GM18873 (cell line): ENCODE measurements around the gene GABRD.

ENCODE experiments used
- ATAC-seq: cut with Tn5 transposase; IDR thresholded peaks from one replicate; pipeline ENCODE4 v1.9.1; 2021; ENCODE audit warnings: mild to moderate bottlenecking, moderate library complexity, moderate number of reproducible peaks; ENCODE audit not compliant: unreplicated experiment, low FRiP score

GABRD gene

GRCh38 chr1:2050793-2051682 lies 31.9 kb downstream of the GABRD start:
- no peak for ATAC-seq

- ATAC-seq: no peak
These were observed 33.0 kb downstream of the GABRD start for GRCh38 chr1:2052054-2052679.

GRCh38 chr1:2052756-2053155 lies 33.6 kb downstream of the GABRD start:
- ATAC-seq: no peak

- ATAC-seq: no peak
These were observed 34.1 kb downstream of the GABRD start for GRCh38 chr1:2053217-2053616.

- no peak for ATAC-seq
These were observed 34.7 kb downstream of the GABRD start for GRCh38 chr1:2053784-2054376.

GRCh38 chr1:2054560-2054959 lies 35.4 kb downstream of the GABRD start:
- no peak for ATAC-seq

GRCh38 chr1:2055911-2056575 lies 36.9 kb downstream of the GABRD start:
- no peak for ATAC-seq

GRCh38 chr1:2056955-2057590 lies 37.9 kb downstream of the GABRD start:
- no peak for ATAC-seq

- ATAC-seq: no peak
These were observed 40.3 kb downstream of the GABRD start for GRCh38 chr1:2059290-2059953.

GRCh38 chr1:2060072-2060471 lies 40.9 kb downstream of the GABRD start:
- ATAC-seq: no peak

- ATAC-seq: no peak
These were observed 41.4 kb downstream of the GABRD start for GRCh38 chr1:2060535-2060934.

- ATAC-seq: no peak
These were observed 42.1 kb downstream of the GABRD start for GRCh38 chr1:2061065-2061778.

- ATAC-seq: no peak
These were observed 46.6 kb downstream of the GABRD start for GRCh38 chr1:2065699-2066098.

GRCh38 chr1:2067393-2067792 lies 48.2 kb downstream of the GABRD start:
- ATAC-seq: no peak

GRCh38 chr1:2067981-2068380 lies 48.8 kb downstream of the GABRD start:
- no peak for ATAC-seq

- ATAC-seq: no peak
These were observed 49.8 kb downstream of the GABRD start for GRCh38 chr1:2068951-2069350.

- ATAC-seq: no peak
These were observed 50.9 kb downstream of the GABRD start for GRCh38 chr1:2070016-2070415.

GRCh38 chr1:2070800-2071530 lies 51.8 kb downstream of the GABRD start:
- no peak for ATAC-seq
